NCI-H2227 (cell line): ENCODE measurements around the gene DIP2C.
"Not testable (repeated sequence)": the region's sequence is repeated elsewhere in the genome, so short reads cannot be mapped to it uniquely, and the experiment has no call there.

Experiments
- DNase-seq: peaks from one replicate; lab custom pipeline; 2025; ENCODE audit not compliant: unreplicated experiment; lab: John Stamatoyannopoulos, UW

Gene DIP2C

GRCh38 chr10:485776-486175, 203.7 kb downstream of the DIP2C start:
- no peak for DNase-seq

- no peak for DNase-seq
Measured at GRCh38 chr10:484925-485661, 204.4 kb downstream of the DIP2C start.

- peak; percentile 49 for DNase-seq
Measured at GRCh38 chr10:484441-484924, 205.0 kb downstream of the DIP2C start.

- no peak for DNase-seq
Measured at GRCh38 chr10:483261-483660, 206.2 kb downstream of the DIP2C start.

- no peak for DNase-seq
Measured at GRCh38 chr10:482848-483247, 206.6 kb downstream of the DIP2C start.

GRCh38 chr10:482051-482501, 207.4 kb downstream of the DIP2C start:
- no peak for DNase-seq

- no peak for DNase-seq
Measured at GRCh38 chr10:481628-482027, 207.8 kb downstream of the DIP2C start.

- DNase-seq = no peak
Measured at GRCh38 chr10:480928-481552, 208.4 kb downstream of the DIP2C start.

- no peak for DNase-seq
Measured at GRCh38 chr10:480498-480927, 209.0 kb downstream of the DIP2C start.

- not testable (repeated sequence) for DNase-seq
Measured at GRCh38 chr10:479706-480497, 209.6 kb downstream of the DIP2C start.

- DNase-seq = no peak
Measured at GRCh38 chr10:478471-479245, 210.8 kb downstream of the DIP2C start.

- no peak for DNase-seq
Measured at GRCh38 chr10:477620-478019, 211.8 kb downstream of the DIP2C start.

GRCh38 chr10:476455-476780, 213.1 kb downstream of the DIP2C start:
- DNase-seq = no peak

GRCh38 chr10:475709-476454, 213.6 kb downstream of the DIP2C start:
- no peak for DNase-seq

- no peak for DNase-seq
Measured at GRCh38 chr10:474946-475345, 214.5 kb downstream of the DIP2C start.

- DNase-seq = no peak
Measured at GRCh38 chr10:474406-474805, 215.1 kb downstream of the DIP2C start.

- DNase-seq = no peak
Measured at GRCh38 chr10:472241-472910, 217.1 kb downstream of the DIP2C start.

GRCh38 chr10:470339-471003, 219.0 kb downstream of the DIP2C start:
- DNase-seq = no peak

- DNase-seq = no peak
Measured at GRCh38 chr10:469947-470338, 219.5 kb downstream of the DIP2C start.
